HEK293 (cell line): Measurements from ENCODE around the gene HSPA14.
"Not testable (repeated sequence)": the region's sequence is repeated elsewhere in the genome, so short reads cannot be mapped to it uniquely, and the experiment has no call there.

Source experiments
- CTCF ChIA-PET: fragments of 350-600 bp; formaldehyde crosslinking; extraction: SDS; loops from one replicate; lab custom pipeline; 2021; ENCODE audit warnings: antibody characterized with exemption; lab: Yijun Ruan, JAX
- POLR2A ChIA-PET: fragments of 300-600 bp; formaldehyde crosslinking; extraction: SDS; loops from one replicate; lab custom pipeline; 2020; ENCODE audit warnings: antibody characterized with exemption, inconsistent platforms; lab: Yijun Ruan, JAX
- H3K27ac ChIP-seq: fragments of 200-500 bp; sonication (Bioruptor generic); 2 replicates; pipeline ENCODE4 v1.5.1; 2014; ENCODE audit warnings: low read depth, low read length, control low read depth, inconsistent platforms; ENCODE audit errors: extremely low read depth
- H3K36me3 ChIP-seq, 2 experiments: fragments of 200-500 bp in 1 of 2; sonication (Bioruptor generic) in 1 of 2; 1 replicate in 1 of 2; 2 replicates in 1 of 2; pipeline ENCODE4 v1.5.1; 2014 to 2017; ENCODE audit warnings: inconsistent platforms in 2 of 2, low read length in 2 of 2; ENCODE audit not compliant: control insufficient read depth in 2 of 2, insufficient read depth in 1 of 2
- H3K4me1 ChIP-seq: fragments of 200-500 bp; sonication (Bioruptor generic); 2 replicates; pipeline ENCODE4 v1.5.1; 2014; ENCODE audit warnings: mild to moderate bottlenecking, low read length, inconsistent platforms; ENCODE audit not compliant: control insufficient read depth, insufficient read depth
- H3K4me3 ChIP-seq: 2 replicates; pipeline ENCODE4 v1.5.1; 2011; ENCODE audit warnings: low read depth, mild to moderate bottlenecking, control low read depth, low read length, moderate library complexity
- H3K9me3 ChIP-seq: fragments of 200-500 bp; sonication (Bioruptor generic); 2 replicates; pipeline ENCODE4 v1.5.1; 2014; ENCODE audit warnings: low read depth, low read length, inconsistent platforms; ENCODE audit not compliant: control insufficient read depth, insufficient read depth
- GLIS1 ChIP-seq: fragments of 450-650 bp; formaldehyde crosslinking; IDR thresholded peaks from 2 replicates; pipeline ENCODE4 v1.5.1; 2016; ENCODE audit warnings: missing biosample characterization, missing genetic modification characterization
- MEIS1 ChIP-seq: sonication (generic); formaldehyde crosslinking; IDR thresholded peaks from 2 replicates; pipeline ENCODE4 v1.8.1; 2022; ENCODE audit warnings: missing genetic modification reagents, mild to moderate bottlenecking, borderline replicate concordance
- MZF1 ChIP-seq: fragments of 450-650 bp; formaldehyde crosslinking; IDR thresholded peaks from 2 replicates; pipeline ENCODE4 v1.5.1; 2017; ENCODE audit warnings: missing biosample characterization, missing genetic modification characterization, borderline replicate concordance
- SETDB1 ChIP-seq: IDR thresholded peaks from one replicate; pipeline ENCODE4 v1.6.1; 2017; ENCODE audit warnings: mild to moderate bottlenecking, low read length, moderate library complexity, mixed read lengths; ENCODE audit not compliant: insufficient read length
- SP3 ChIP-seq: fragments of 450-650 bp; formaldehyde crosslinking; IDR thresholded peaks from 2 replicates; pipeline ENCODE4 v1.5.1; 2016; ENCODE audit warnings: missing biosample characterization, missing genetic modification characterization
- ZBTB17 ChIP-seq: fragments of 450-650 bp; formaldehyde crosslinking; IDR thresholded peaks from 2 replicates; pipeline ENCODE4 v1.5.1; 2016; ENCODE audit warnings: missing biosample characterization, missing genetic modification characterization
- ZBTB8A ChIP-seq: fragments of 450-650 bp; formaldehyde crosslinking; IDR thresholded peaks from 2 replicates; pipeline ENCODE4 v1.5.1; 2016; ENCODE audit warnings: missing biosample characterization, missing genetic modification characterization
- ZFHX2 ChIP-seq: fragments of 450-650 bp; formaldehyde crosslinking; conservative IDR thresholded peaks from 2 replicates; pipeline ENCODE4 v1.5.1; 2016; ENCODE audit warnings: missing biosample characterization, missing genetic modification characterization
- ZFP3 ChIP-seq: fragments of 450-650 bp; formaldehyde crosslinking; IDR thresholded peaks from 2 replicates; pipeline ENCODE4 v1.5.1; 2016; ENCODE audit warnings: low read depth, missing biosample characterization, missing genetic modification characterization
- ZNF138 ChIP-seq: fragments of 450-650 bp; formaldehyde crosslinking; IDR thresholded peaks from 2 replicates; pipeline ENCODE4 v1.5.1; 2016; ENCODE audit warnings: missing biosample characterization, missing genetic modification characterization, borderline replicate concordance
- ZNF2 ChIP-seq: fragments of 450-650 bp; formaldehyde crosslinking; IDR thresholded peaks from 2 replicates; pipeline ENCODE4 v1.5.1; 2016; ENCODE audit warnings: missing biosample characterization, missing genetic modification characterization
- ZNF274 ChIP-seq, 2 experiments: fragments of 200-500 bp in 1 of 2; fragments of 450-650 bp in 1 of 2; sonication (Bioruptor generic) in 1 of 2; formaldehyde crosslinking in 1 of 2; IDR thresholded peaks; 2 replicates each; pipeline versions ENCODE4 v1.5.1 to v1.6.1; 2014 to 2016; ENCODE audit warnings: borderline replicate concordance in 1 of 2, inconsistent platforms in 1 of 2, low read length in 1 of 2, missing biosample characterization in 1 of 2, missing genetic modification characterization in 1 of 2
- ZNF558 ChIP-seq: fragments of 450-650 bp; formaldehyde crosslinking; IDR thresholded peaks from 2 replicates; pipeline ENCODE4 v1.5.1; 2016; ENCODE audit warnings: missing biosample characterization, missing genetic modification characterization
- ZNF701 ChIP-seq: fragments of 450-650 bp; formaldehyde crosslinking; IDR thresholded peaks from 2 replicates; pipeline ENCODE4 v1.5.1; 2016; ENCODE audit warnings: missing biosample characterization, missing genetic modification characterization
- ZSCAN30 ChIP-seq: fragments of 450-650 bp; IDR thresholded peaks from 2 replicates; pipeline ENCODE4 v1.5.1; 2018; ENCODE audit warnings: missing biosample characterization, mild to moderate bottlenecking, missing genetic modification characterization, moderate library complexity
- TF ChIP-seq, protein P1 (sequence below): fragments of 450-650 bp; formaldehyde crosslinking; IDR thresholded peaks from 2 replicates; pipeline ENCODE4 v1.5.1; 2016; ENCODE audit warnings: missing biosample characterization, missing genetic modification characterization
- TF ChIP-seq, protein P2 (sequence below): fragments of 450-650 bp; formaldehyde crosslinking; IDR thresholded peaks from 2 replicates; pipeline ENCODE4 v1.5.1; 2017; ENCODE audit warnings: missing biosample characterization, missing genetic modification characterization
- TF ChIP-seq, protein P3 (sequence below): fragments of 450-650 bp; formaldehyde crosslinking; IDR thresholded peaks from 2 replicates; pipeline ENCODE4 v1.5.1; 2016; ENCODE audit warnings: missing biosample characterization, missing genetic modification characterization

HSPA14 gene

DNA sequence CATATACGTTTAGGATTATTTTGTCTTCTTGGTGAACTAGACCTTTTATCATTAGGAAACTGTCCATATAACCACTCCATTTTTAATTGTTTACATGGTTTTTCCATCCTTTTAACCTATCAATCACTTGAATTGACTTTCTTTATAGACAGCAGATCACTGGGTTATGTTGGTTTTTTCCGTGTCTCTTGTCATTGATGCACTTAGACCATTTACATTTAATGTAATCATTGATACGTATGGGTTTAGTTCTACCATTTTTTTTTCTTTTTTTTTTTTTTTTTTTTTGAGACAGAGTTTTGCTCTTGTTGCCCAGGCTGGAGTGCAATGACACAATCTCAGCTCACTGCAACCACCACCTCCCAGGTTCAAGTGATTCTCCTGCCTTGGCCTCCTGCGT is 69.5 kb downstream of the HSPA14 start:
- H3K4me3 ChIP-seq, H3K9me3 ChIP-seq, H3K4me1 ChIP-seq, CTCF ChIA-PET: not testable (repeated sequence)
- POLR2A ChIA-PET: interaction anchor here (0.7 kb wide), 1 partner anchor 45 kb away, joined by 3 read pairs; no protein-coding TSS in a partner anchor
- H3K36me3 ChIP-seq: peaks cover 71 to 96% of the 10 kb centered on the region in 2 experiments
- TF ChIP-seq SETDB1 (peak; percentile 73), ZNF558 (tag by site-specific recombination) (peak; percentile 89)
- TF ChIP-seq, protein P1, sequence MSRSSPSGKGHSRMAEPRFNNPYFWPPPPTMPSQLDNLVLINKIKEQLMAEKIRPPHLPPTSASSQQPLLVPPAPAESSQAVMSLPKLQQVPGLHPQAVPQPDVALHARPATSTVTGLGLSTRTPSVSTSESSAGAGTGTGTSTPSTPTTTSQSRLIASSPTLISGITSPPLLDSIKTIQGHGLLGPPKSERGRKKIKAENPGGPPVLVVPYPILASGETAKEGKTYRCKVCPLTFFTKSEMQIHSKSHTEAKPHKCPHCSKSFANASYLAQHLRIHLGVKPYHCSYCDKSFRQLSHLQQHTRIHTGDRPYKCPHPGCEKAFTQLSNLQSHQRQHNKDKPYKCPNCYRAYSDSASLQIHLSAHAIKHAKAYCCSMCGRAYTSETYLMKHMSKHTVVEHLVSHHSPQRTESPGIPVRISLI (tag by site-specific recombination): 0 out of 2 replicates have a peak, but pooled peaks have one; percentile 45
- TF ChIP-seq, all 188 proteins: peak for 3; not testable (repeated sequence) for 185
- H3K27ac ChIP-seq: not testable (repeated sequence)

DNA sequence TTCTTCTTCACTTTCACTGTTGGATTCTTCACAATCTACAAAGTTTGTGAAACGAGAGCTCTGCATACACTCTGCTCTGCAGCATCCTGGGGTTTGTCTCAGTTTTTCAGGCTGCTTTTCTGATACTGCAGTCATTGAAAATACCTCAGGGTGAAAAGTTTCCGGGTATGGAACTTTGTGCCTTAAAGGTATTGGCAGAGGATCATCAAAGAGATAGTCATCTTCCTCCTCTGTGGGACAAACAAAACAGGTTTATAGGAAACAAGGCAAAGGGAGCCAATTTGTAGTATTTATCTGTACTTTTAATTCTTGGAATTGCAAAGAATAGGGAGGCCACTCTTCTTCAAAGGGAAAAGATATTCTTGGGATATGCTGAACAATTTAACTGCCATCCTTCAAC is 71.0 kb downstream of the HSPA14 start:
- no peak overlapping the region for H3K27ac ChIP-seq
- ChIA-PET POLR2A (no interaction called here), CTCF (interaction anchor here (1.1 kb wide), 1 partner anchor 62 kb away, joined by 4 read pairs; no protein-coding TSS in a partner anchor)
- no peaks in the 10 kb centered on the region for H3K4me1 ChIP-seq
- no peaks in the 10 kb centered on the region for H3K9me3 ChIP-seq
- TF ChIP-seq ZNF138 (tag by site-specific recombination) (no peak), MEIS1 (CRISPR knock-in tag) (no peak), MZF1 (tag by site-specific recombination) (no peak), ZSCAN30 (tag by site-specific recombination) (no peak), SP3 (tag by site-specific recombination) (no peak), ZFP3 (tag by site-specific recombination) (no peak), ZNF2 (tag by site-specific recombination) (no peak), ZBTB17 (tag by site-specific recombination) (no peak), ZNF701 (tag by site-specific recombination) (no peak)
- TF ChIP-seq, protein P2, sequence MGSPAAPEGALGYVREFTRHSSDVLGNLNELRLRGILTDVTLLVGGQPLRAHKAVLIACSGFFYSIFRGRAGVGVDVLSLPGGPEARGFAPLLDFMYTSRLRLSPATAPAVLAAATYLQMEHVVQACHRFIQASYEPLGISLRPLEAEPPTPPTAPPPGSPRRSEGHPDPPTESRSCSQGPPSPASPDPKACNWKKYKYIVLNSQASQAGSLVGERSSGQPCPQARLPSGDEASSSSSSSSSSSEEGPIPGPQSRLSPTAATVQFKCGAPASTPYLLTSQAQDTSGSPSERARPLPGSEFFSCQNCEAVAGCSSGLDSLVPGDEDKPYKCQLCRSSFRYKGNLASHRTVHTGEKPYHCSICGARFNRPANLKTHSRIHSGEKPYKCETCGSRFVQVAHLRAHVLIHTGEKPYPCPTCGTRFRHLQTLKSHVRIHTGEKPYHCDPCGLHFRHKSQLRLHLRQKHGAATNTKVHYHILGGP (tag by site-specific recombination): no peak
- TF ChIP-seq, protein P3, sequence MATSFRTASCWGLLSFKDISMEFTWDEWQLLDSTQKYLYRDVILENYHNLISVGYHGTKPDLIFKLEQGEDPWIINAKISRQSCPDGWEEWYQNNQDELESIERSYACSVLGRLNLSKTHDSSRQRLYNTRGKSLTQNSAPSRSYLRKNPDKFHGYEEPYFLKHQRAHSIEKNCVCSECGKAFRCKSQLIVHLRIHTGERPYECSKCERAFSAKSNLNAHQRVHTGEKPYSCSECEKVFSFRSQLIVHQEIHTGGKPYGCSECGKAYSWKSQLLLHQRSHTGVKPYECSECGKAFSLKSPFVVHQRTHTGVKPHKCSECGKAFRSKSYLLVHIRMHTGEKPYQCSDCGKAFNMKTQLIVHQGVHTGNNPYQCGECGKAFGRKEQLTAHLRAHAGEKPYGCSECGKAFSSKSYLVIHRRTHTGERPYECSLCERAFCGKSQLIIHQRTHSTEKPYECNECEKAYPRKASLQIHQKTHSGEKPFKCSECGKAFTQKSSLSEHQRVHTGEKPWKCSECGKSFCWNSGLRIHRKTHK (tag by site-specific recombination): no peak
- no peak overlapping the region for H3K4me3 ChIP-seq
- peaks cover 80 to 96% of the 10 kb centered on the region in 2 experiments for H3K36me3 ChIP-seq

DNA sequence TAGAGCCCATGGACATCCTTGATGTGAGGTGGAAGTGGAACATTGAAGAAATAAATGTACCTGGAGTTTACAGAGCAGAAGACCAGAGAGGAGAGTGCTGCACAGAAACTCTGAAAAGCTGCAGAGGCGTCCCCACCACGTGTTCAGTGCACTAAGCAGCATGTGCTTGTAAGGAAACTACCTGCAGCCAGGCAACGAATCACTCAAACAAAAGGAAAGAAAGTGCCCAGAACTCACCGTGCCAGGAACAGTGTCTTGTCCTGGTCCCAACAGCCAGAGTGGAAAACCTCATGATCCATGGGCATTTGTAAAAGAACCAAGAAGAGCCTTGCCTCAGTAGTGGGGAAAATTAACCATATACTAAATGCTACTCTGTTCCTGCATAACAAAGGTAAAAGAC is 72.8 kb downstream of the HSPA14 start:
- no peak overlapping the region for H3K27ac ChIP-seq
- no peaks in the 10 kb centered on the region for H3K9me3 ChIP-seq
- ChIA-PET POLR2A (no interaction called here), CTCF (interaction anchor here (1.0 kb wide), 1 partner anchor 61 kb away, joined by 3 read pairs; no protein-coding TSS in a partner anchor)
- no peak overlapping the region for H3K4me3 ChIP-seq
- no peak for TF ChIP-seq GLIS1
- TF ChIP-seq ZNF274 (IDR thresholded peaks at IDR 0.05; ENCODE audit: low read length): no peak
- TF ChIP-seq ZNF274 (tag by site-specific recombination; IDR thresholded peaks at IDR 0.05; ENCODE audit: borderline replicate concordance): no peak
- TF ChIP-seq ZSCAN30 (tag by site-specific recombination): no peak
- TF ChIP-seq ZFHX2 (tag by site-specific recombination): no peak
- TF ChIP-seq ZBTB8A (tag by site-specific recombination): no peak
- TF ChIP-seq, protein P2 (tag by site-specific recombination): no peak
- H3K36me3 ChIP-seq: peaks cover 69 to 89% of the 10 kb centered on the region in 2 experiments
- no peaks in the 10 kb centered on the region for H3K4me1 ChIP-seq
